ENCODE measurements around the gene ASPDH.

ASPDH gene

DNA sequence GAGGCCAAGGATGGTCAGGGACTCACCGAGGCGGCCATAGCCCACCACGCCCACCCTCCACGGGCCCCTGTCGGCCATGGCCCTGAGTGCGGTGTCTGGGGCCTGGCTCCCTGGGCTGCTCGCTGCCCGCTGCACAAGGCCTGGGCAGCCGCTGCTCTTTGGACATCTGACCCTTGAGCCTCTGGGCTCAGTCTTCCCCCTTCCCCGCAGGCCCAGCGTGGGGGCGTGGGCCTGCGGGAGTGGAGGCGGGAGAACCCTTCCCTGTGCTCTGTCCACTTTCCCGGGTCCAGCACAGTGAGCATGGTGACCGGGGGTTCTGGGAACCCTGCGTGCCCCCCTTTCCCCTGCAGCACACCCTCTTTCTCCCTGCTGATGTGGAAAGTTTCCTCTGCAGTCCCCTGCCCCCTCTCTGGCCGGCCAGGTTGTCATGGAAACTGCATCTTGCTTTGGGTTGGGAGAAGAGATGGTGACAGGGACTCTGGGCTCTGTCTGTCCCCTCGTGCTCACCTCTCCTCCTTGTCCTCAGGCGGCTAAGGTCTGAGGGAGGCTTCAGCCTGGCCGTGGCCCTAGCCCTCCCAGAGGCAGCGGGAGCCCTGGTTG lies at the start of gene ASPDH:
Gene ASPDH (minus strand): TSS at position 168 of the 600 bp plus-strand sequence. CDS start 90 bp downstream, at position 78.
- no peak for DNase-seq (ENCODE audit: low read depth)

DNA sequence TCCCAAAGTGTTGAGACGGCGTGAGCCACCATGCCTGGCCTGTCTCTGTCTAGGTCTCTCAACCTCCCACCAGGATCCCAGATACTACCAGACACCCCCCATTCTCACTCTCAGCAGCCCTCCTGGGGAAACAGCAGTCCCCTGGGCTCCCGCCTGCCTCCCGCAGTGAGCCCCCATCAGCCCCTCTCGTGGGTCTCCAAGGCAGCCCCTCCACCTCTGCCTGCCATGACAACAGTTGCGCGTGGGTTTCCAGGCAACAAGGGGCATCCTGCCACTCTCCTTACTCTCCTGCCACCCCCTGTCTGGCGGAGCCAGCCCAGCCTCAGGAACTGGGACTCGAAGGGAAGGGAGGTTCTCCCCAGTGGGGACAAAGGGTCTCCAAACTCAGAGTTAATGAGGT lies 49.3 kb upstream of the ASPDH start:
- DNase-seq (ENCODE audit: low read depth) = no peak

- no peak for DNase-seq (ENCODE audit: low read depth)
These were observed 48.6 kb upstream of the ASPDH start for GRCh38 chr19:50562329-50562728.

DNA sequence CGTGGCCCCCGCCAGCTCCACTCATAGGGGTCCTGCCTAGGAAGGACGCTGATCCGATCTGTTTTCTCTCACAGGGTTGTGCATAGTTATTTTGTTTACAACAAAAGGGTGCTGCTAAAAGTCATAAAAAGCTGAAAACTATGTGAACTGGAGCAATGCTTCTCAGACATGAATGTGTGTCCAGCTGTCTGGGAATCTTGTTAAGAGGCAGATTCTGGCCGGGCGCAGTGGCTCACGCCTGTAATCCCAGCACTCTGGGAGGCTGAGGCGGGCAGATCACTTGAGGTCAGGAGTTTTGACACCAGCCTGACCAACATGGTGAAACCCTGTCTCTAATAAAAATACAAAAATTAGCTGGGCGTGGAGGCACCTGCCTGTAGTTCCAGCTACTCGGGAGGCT lies 45.9 kb upstream of the ASPDH start:
- no peak for DNase-seq (ENCODE audit: low read depth)

GRCh38 chr19:50558449-50558848 lies 44.7 kb upstream of the ASPDH start:
- DNase-seq (ENCODE audit: low read depth) = no peak

DNA sequence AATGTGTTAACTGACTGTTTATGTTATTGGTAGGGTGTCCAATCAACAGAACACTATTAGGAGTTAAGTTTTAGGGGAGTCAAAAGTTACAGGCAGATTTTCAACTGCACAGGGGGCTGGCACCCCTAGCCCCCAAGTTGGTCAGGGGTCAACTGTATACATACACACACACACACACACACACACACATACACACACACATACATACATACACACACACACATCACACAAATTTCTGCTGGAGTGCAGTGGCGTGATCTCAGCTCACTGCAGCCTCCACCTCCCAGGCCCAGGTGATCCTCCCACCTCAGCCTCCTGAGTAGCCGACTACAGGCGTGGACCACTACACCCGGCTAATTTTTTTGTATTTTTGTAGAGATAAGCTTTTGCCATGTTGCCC lies 44.3 kb upstream of the ASPDH start:
- DNase-seq (ENCODE audit: low read depth) = no peak

- no peak for DNase-seq (ENCODE audit: low read depth)
These were observed 43.4 kb upstream of the ASPDH start for GRCh38 chr19:50557009-50557613.

DNA sequence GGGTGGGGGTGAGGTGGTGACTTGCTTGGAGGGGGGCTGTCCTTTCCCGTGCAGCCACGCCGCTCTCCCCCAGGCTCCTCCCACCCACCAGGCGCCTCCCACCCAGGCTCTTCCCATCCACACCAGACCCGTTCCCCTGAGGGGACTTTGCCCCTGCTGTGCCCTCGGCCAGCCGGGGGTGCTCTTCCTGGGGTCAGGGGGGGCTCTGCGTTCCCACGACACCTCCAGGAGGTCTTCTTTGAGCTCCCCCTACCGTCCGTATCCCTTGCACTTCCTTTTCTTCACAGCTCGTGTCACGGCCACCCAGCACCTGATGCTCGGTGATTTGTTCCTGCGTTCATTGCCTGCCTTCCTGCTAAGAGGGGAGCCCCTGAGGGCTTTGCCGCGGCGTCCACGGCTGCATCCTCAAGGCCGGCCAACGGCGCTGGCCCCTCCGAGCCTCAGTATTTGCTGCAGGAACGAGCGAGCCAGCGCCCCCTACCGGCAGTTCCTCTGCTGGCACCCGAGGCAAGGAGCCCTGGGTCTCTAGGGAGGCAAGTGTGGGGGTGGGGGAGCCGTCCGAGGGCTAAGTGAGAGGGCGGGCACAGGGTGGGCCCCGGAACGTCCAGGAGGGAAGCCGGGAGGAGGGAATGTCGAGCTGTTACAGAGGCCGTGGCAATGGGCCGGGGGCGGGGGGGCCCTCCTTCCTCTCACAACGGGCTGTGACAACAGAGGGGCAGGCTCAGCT lies 42.7 kb upstream of the ASPDH start:
- DNase-seq (ENCODE audit: low read depth) = peak; percentile 77

DNA sequence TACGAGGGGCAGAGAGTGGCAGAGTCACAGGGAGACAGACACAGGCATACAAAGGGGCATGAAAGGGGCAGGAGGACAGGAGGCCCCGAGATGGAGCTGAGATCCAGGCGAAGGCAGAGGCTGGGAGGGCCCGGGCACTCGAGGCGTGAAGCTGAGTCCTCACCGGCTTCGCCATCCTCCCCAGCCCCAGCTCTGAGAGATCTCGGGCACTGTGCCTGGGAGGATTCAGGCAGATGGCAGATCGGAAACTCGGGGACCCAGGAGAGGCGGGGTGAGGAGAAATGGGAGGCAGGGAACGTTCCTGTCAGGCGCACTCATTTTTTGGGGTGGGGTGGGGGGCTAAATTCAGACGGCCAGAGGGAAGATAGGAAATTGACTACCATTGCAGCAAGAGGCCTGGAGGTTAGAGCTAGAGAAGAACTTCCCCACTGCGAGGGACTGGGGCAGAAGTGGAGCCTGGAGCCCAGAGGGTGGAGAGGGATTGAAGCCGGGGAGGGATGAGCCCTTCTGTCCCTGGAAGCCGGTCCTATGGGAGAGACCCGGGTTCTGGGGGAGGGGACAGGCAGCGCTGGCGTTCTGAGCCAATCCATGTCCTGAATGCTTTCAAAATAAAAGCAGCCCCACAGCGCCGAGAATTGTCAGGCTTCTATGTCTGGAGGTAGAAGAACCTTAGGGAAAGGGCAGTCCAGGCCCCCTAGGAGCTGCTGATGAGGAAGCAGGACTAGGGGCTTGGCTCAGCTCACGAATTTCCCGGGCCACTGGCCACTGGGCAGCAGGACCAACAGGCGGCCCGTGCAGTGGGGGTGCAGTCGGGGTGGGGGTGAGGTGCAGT lies 42.0 kb upstream of the ASPDH start:
- DNase-seq (ENCODE audit: low read depth) = no peak

GRCh38 chr19:50555033-50555432 lies 41.3 kb upstream of the ASPDH start:
- no peak for DNase-seq (ENCODE audit: low read depth)

DNA sequence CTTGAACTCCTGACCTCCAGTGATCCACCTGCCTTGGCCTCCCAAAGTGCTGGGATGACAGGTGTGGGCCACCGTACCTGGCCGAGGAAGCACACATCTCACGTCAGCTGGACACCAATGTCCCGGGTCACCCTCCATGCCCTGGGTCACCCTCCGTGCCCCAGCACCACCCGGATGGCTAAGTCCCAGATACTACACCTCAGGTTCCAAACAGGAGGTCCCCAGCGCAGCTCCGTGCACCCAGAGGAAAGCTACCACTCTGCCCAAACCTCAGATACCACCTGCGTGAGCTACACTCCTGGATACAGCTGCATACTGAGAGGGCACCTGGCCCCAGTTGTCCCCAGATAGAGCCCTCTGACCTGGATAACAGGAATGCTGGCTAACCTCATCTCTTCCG lies 40.5 kb upstream of the ASPDH start:
- DNase-seq (ENCODE audit: low read depth) = no peak

DNA sequence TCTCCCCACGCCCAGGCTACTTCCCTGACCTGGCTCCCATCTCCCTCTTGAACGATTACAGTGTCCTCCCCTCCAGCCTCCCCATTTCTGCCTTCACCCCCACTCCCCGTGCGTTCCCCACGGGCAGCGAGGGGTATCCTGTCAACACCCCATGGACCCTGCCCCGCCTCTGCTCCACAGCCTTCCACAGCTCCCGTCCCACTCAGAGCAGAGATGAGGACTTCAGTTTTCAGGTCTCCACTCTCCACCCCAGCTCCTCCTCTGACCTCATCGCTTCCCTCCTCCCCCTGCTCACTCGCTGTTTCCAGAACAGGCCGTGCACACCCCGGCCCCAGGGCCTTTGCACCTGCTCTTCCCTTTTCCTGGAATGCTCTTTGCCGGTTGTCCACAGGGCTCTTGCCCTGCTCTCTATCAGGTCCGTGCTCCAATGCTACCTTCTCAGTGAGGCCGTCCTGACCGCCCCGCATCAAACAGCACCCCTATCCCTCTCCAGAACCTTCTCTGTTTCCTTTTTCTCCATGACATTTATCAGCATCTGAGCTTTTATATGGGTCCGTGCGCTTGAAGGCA lies 39.5 kb upstream of the ASPDH start:
- DNase-seq (ENCODE audit: low read depth) = no peak

GRCh38 chr19:50552540-50552939 lies 38.8 kb upstream of the ASPDH start:
- DNase-seq (ENCODE audit: low read depth) = no peak

DNA sequence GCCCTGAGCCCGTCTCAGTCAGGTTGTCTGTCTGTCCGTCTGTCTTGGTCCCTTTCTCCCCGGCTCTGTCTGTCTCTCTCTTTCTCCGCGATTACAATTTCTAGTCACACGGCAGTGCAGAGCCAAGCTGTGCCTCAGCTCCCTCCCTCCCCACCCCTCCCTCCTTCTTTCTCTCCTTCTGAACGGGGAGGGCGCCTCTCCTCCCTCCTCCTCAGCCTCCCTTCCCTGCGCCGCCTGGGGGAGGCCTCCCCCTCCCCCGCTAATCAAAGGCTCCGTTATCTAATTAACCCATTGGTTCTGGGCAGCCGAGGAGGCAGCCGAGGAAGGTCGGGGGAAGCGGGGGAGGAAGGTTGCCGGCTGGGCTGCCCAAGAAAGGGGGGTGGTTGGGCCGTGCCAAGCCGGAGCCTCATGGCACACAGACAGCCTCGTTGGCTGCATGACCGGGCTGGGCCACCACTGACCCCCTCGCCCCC lies 38.0 kb upstream of the ASPDH start:
- no peak for DNase-seq (ENCODE audit: low read depth)

GRCh38 chr19:50551034-50551714 lies 37.5 kb upstream of the ASPDH start:
- DNase-seq (ENCODE audit: low read depth) = no peak

GRCh38 chr19:50550594-50550966 lies 36.9 kb upstream of the ASPDH start:
- DNase-seq (ENCODE audit: low read depth) = no peak

DNA sequence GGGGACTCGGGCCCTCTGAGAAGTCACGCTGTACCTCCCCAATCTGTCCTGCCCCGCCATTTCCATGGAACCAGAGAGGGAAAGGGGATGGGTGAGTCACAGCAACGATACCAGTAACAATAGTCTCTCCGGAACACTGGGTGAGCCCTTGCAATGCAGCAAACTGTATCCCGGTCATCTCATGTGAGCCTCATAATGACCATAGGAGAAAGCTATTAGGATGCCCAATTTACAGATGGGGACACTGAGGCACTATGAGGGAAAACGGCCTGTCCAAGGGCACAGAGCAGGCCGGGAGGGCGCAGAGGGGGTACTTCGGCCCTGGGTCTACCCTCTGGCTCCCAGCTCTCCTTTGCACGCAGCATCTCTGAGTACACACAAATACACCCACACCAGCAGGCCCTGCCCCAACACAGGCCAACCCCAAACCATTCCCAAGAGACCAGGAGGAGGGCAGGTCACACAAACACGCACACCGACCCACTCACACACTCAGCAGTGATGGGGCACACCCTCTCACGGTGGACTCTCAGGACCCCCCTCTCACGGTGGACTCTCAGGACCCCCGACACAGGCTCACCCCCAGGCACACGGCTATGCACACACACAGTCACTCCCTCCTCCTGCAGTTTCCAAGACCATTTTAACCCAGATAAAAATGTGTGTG lies 36.3 kb upstream of the ASPDH start:
- no peak for DNase-seq (ENCODE audit: low read depth)

DNA sequence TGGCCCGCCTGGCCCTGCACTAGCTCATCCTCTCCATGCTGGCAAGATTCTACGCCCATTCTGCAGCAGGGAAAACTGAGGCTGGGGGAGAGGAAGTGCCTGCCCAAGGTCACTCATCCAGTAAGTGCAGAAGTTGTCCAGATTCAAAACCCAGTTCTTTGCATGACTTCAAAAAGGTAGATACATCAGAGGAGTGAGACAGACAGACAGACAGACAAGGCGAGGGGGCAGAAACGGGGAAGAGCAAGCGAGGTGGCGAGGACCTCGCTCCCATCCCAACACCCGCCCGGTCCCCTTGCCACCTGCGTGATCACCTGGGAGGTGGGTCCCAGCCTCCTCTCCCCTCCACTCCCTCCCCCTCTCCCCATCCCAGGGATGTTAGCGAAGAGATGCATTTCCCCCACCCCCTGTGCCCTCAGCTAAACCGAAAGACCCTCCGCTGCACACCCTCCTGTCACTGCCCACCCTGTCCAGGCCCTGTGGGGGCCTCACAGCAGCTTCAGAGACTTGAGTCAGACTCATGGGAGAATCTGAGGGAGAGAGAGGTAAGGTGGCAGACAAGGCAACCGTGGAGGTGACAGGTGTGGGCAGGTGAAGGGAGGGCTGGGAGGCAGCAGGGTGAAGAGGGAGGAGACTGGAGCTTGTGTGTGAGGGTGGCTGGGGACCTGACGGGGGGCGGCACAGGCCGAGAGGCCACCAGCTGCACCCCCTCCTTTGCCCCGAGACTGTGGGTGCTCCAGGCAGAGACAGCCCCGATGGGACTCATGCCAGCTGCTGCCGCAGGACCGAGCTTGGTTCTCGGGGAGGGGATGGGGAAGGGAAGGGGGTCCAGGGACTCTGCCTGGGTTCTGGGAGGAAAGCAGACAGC lies 35.6 kb upstream of the ASPDH start:
- DNase-seq (ENCODE audit: low read depth) = no peak

DNA sequence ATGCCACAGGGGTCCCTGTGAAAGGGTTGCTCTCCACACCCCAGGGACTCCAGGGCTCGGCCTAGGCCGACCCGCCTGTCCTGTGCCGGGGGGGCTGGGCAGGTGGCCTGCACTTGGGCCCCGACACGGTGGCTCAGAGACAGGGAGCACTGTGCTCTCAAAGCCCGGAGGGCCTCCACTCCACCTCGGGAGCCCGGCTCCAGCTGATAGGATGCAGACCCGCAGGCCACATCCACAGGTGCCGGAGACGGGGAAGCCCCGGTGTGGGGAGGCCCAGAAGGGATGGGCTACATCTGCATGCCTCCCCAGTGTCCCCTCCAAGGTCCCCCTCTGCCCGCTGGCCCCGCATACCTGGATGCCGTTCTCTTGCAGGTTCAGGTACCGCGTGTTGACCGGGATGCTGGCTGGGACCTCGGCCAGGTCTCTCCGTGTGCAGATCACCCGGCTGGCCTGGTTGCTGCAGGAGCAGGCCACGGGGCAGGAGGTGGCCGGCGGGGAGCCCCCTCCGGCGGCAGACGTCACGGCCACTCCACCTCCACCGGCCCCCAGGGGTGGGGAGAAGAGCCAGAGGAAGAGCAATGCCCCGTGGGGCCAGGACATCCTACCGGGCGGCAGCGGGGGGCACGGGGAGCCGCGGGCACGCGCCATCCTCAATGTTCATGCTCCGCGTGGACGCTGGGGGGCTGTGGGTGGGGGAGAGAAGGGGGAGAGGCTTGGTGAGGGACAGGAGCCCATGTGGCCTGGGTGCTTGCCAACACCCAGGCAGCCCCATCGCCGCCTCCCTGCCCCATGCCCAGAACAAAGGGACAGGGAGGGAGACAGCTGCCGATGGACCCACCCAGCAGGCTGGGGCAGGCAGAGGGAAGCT lies 34.7 kb upstream of the ASPDH start:
- no peak for DNase-seq (ENCODE audit: low read depth)

Data from activated T-cell treated with anti-CD3 and anti-CD28 coated beads for 48 hours (primary cell).